Measurements from ENCODE around the gene SOCS2. TPM values are rescaled to one million over a fixed set of nuclear protein-coding genes. Genes with fewer than 3 reads are reported as not detected.

SOCS2 gene
- polyA plus RNA-seq, 5 donors = 27.0 to 40.7 (median 35.2) TPM

DNA sequence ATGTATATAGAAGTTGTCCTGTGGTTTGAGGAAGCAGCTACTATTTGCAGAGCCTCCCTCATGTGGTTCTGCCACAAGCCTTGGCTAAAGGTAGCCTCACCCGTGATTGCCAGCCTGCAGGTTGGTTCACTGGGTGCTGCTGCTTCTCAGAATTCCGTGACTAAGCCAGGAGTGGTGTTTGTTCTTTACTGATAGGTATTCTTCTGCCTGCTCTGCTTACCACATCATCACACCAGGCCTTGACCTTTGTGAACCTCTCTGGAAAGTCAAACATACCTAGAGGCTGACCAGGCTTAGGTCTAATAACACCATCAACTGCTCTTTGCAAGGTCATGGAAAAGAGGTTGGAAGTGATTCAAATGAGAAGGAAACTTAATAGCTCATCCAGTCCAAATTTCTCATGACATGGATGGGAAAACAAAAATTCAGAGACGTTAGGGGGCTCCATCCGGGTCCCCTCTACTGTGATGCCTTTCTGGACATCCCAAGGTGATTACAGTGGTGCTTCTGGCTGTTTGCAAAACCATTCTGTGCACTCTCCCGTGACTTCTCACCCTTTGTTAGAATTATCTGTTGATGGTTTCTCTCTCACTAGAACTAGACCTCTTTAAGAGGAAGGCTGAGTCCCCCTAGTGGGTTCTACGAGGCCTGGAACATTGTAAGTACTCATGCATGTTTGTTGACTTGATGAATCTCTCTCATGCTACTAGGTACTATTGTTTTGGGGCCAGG, 8.5 kb upstream of the SOCS2 start:
- DNase-seq = no peak

DNA sequence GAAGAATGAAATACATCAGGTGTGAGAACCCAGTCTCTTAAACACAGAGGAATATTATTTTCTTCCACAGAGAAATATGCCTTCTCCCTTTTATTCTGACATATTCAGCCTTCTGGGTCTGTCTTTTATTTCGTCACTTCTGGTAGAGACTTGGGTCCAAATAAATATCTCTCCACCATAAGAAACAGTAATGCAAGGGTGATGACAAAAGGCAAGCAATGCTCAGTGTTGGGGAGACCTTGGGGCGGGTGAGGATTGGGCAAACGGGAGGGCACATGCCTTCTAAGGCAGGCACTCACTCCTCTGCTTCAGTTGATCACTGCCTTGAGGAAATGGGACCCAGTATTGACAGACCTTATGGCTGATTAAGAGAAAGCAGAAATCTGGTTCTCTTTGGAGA, 6.7 kb upstream of the SOCS2 start:
- DNase-seq = no peak

GRCh38 chr12:93567174-93567573, 5.3 kb upstream of the SOCS2 start:
- DNase-seq = peak in 1 of 2 donors; percentile 21

DNA sequence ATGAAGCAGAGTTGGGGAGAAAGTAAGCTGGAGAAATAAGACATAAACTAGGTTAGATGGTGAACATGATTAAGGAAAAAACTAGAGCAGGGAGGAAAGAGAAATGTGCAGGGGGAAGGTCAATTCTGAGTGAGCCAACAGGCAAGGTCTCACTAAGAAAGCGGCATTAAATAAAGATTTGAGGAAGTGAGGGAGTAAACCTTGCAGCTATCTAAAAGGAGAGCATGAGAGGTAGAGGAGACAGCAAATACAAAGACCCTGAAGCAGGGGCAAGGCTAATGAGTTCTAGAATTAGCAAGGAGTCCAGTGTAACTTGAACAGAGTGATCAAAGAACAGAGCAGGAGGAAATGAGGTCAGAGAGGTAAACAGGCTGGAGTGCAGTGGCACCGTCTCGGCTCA, 4.4 kb upstream of the SOCS2 start:
- no peak for DNase-seq

DNA sequence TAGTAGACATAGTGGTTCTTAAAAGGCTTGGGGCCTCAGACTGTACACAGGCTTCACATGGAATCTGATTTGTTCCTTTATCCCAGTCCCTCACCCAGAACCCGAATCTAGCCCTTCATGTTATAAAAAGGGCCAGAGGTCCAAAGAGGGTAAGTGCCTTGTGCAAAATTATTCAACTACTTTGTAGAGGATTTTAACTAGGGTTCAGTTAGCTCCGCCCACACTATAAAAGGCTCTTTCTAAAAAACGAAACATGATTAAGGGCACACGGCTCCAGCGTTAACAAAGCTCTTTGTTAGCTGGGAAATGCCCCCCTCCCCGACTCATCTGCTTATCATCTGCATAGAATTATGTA, 3.2 kb upstream of the SOCS2 start:
- no peak for DNase-seq

GRCh38 chr12:93569656-93570551, 2.6 kb upstream of the SOCS2 start:
- peak; percentile 92 for DNase-seq

- peak; percentile 97 to 98 for DNase-seq
Observed at GRCh38 chr12:93570552-93571364, 1.7 kb upstream of the SOCS2 start.

GRCh38 chr12:93571365-93571924, 1.0 kb upstream of the SOCS2 start:
- peak; percentile 73 to 75 for DNase-seq

GRCh38 chr12:93572712-93573551, 457 bp downstream of the SOCS2 start:
- DNase-seq = peak; percentile 28 to 45

GRCh38 chr12:93573552-93574223, 1.2 kb downstream of the SOCS2 start:
- DNase-seq = peak in 1 of 2 donors; percentile 12

DNA sequence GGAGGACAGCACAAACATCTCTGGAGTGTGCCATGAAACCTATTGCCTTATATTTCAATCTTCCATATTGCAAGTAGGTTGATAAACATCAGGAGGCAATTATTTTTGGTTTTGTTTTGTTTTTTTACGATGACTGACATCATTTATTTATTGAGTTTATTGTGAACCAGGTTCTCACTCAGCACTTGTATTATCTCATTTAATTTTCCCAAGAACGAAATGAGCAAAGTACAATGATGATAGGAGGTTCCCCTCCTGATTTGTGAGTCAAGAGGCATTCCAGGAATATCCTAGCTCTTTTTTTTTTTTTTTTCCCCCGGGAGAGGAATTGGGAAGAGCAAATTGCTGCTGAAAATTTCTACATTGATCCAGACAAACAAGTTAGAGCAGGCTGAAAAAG, 4.7 kb downstream of the SOCS2 start:
- no peak for DNase-seq

GRCh38 chr12:93578221-93578620, 5.7 kb downstream of the SOCS2 start:
- DNase-seq = no peak

GRCh38 chr12:93580682-93581081, 8.2 kb downstream of the SOCS2 start:
- no peak for DNase-seq

DNA sequence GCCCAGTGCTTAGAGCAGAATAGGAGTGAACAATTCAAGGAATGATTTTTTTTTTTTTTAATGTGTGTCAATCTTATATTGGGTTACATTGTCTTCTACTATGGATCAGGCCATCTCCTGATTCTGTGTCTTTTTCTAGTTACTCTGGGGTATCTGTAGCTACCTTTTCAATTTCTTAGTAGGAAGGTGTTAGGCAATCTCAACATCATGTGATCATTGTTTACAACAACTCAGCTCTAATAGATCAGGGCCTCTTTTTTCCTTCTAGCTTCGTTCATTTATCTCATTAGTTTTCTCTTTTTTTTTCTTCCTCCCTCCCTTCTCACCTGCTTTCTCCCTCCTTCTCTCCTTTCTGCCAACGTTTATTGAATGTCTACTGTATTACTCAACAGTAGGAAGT, 8.9 kb downstream of the SOCS2 start:
- no peak for DNase-seq

DNA sequence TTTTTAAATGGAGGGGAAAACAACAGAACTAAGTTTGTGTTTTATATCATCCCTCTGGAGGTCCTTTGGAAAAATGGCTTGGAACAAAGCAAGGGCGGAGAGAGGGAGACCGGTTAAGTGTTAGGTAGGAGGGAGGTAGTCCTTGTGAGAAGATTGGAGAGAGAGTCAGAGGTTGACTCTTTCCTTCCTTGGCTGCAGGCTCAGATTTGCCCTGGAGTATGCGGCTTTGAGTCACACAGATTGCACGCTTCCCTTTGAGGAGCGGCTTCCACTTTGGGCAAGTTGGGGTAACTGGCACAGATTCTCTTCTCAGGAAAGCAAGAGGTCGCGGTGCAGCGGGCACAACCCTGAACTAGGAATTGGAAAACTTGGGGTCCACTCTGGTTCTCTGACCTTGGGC, 9.9 kb downstream of the SOCS2 start:
- no peak for DNase-seq

- no peak for DNase-seq
Observed at GRCh38 chr12:93583627-93584392, 11.3 kb downstream of the SOCS2 start.

- DNase-seq = no peak
Observed at GRCh38 chr12:93585247-93585646, 12.8 kb downstream of the SOCS2 start.

DNA sequence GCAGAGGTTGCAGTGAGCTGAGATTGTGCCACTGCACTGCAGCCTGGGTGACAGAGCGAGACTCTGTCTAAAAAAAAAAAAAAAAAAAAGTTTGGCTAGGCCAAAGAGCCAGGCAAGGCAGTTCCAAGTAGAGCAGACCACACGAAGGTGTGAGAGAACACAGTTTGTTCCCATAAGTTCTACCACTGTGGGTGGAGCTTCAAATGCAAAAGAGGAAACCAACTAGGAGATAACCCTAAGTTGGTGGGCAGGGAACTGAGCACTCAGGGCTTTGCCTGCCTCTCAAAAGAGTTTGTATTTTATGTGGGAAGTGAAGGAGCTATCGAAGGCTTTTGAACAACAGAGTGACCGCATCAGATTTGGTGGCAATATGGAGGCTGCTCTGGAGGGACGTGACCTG, 15.1 kb downstream of the SOCS2 start:
- no peak for DNase-seq

DNA sequence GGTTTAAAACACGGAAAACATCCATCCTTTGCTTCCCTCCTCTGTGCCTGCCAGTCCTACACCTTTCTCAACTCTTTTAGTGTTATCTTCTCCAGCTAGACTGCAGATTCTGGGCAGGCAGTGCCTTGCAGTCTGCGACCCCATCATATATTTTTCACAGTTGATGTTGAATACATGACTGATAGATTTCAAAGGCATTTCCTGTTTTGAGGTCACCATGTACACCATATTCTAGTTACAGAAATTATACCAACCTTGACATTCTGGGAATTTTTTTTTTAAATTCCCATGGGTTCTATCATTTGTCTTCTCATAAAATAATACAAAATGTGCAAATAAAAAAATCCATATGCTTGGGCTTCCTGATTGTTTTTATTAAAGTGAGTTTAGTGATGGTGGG, 16.6 kb downstream of the SOCS2 start:
- DNase-seq = no peak
